Fibroblast of peridontal ligament (primary cell): ENCODE results near the gene PLXNA3.
"Not testable (repeated sequence)": the region's sequence is repeated elsewhere in the genome, so short reads cannot be mapped to it uniquely, and the experiment has no call there.

Experiments
- DNase-seq: peaks from one replicate; pipeline ENCODE4 v3.0.0-alpha.2; 2010; ENCODE audit errors: extremely low read depth

The PLXNA3 gene

DNA sequence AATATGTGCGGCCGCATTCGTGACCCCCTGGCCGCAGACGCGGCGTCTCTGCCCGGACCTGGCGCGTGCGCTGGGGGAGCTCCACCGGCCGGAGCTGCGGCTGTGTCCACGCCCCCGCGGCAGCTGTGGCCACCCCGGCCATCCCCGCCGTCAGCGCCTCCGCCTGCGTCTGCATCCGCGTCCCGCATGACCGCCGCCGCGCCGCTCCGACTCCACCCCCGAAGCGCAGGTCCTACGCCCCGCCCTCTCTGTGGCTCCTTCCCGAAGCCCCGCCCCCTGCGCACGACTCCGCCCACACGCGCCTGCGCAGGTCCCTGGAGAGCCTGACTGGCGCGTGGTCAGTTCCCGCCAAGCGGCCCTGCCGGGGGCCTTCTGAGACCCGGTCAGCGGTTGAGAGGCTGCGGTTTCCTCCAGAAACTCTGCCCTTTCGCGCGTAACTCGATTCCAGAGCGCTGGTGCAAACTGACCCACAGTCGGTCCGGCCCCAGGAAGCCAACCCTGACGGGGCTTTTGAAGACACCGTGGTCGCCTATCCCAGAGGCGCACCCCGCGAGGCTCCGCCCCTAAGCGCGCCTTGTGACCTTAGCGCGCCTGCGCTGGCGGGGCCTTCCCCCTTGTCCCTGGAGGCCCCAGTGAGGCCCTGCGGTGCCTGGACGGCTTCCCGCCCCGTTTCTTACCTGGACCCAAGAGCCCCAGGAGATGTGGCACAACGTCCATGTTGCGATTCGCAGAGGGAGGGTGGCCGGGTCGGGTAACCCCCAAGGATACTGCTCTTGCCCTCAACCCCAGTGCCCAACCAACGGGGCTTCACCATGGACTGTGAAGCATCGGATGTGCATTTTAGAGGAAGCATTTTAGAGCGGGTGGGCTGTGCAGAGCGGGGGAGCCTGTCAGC lies 20.9 kb downstream of the PLXNA3 start, which contains the start of gene LAGE3:
TSS of gene LAGE3 (minus strand) at position 554 of the 895 bp plus-strand sequence. CDS start at position 188, 366 bp downstream.
- DNase-seq, result peak; percentile 78

DNA sequence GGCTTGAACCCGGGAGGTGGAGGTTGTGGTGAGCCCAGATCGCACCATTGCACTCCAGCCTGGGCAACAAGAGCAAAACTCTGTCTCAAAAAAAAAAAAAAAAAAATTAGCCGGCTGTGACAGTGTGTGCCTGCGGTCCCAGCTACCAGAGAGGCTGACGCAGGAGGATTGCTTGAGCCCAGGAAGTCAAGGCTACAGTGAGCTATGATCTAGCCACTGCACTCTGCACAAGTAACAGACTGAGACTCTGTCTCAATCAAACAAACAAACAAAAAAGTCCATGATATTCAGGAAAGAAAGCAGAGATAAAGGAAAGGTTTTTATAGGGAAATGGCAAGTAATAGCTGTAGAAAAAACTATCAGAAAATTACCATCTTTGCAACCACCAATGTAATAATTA lies 23.1 kb downstream of the PLXNA3 start:
- no peak for DNase-seq

- DNase-seq, result no peak
Observed at GRCh38 chrX:154481911-154482601, 24.0 kb downstream of the PLXNA3 start.

GRCh38 chrX:154482786-154483185 lies 24.7 kb downstream of the PLXNA3 start:
- no peak for DNase-seq

- DNase-seq, result no peak
Observed at GRCh38 chrX:154483325-154483724, 25.2 kb downstream of the PLXNA3 start.

GRCh38 chrX:154484255-154485149 lies 26.4 kb downstream of the PLXNA3 start:
- no peak for DNase-seq

- DNase-seq, result no peak
Observed at GRCh38 chrX:154485150-154486051, 27.3 kb downstream of the PLXNA3 start.

- no peak for DNase-seq
Observed at GRCh38 chrX:154486052-154486395, 27.9 kb downstream of the PLXNA3 start.

DNA sequence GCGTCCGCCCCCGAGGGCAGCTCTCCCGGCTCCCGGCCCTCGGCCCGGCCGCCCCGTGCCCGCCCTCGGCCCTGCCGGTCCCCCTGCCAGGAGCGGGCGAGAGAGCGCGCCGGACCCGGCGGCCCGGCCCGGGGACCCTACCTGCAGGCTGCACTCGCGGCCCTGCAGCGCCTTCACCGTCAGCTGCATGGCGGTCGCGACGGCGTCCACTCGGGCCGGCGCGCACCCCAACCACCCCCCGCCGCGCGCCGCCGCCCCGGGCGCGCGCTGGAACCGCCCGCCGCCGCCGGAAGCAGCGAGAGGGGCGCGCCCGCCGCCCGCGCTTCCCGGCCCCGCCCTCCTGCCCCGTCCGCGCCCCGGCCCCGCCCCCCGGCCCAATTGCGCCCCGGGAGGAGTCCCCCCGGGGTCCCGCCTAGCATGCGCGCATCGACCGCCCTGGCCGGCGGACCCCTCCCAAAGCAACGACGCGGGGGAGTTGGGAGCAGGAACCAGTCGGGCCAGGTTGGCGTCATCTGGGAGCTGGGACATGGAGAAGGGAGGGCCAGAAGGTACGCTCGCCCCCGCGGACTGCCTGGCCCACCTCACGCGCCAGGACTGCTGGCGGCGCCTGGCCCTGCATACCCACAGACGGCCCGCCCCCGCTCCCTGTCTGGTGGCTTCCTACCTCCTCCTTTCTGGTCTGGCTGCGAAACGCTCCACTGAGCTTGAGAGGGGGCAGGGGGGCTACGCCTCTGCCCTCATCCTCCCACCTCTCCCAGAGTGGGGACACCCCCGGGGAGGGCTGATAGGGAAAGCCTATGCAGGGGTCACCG lies 28.5 kb downstream of the PLXNA3 start, which contains the start of gene UBL4A:
TSS of gene UBL4A (minus strand) at position 220 of the 812 bp plus-strand sequence. CDS start at position 189, 31 bp downstream.
- no peak for DNase-seq

DNA sequence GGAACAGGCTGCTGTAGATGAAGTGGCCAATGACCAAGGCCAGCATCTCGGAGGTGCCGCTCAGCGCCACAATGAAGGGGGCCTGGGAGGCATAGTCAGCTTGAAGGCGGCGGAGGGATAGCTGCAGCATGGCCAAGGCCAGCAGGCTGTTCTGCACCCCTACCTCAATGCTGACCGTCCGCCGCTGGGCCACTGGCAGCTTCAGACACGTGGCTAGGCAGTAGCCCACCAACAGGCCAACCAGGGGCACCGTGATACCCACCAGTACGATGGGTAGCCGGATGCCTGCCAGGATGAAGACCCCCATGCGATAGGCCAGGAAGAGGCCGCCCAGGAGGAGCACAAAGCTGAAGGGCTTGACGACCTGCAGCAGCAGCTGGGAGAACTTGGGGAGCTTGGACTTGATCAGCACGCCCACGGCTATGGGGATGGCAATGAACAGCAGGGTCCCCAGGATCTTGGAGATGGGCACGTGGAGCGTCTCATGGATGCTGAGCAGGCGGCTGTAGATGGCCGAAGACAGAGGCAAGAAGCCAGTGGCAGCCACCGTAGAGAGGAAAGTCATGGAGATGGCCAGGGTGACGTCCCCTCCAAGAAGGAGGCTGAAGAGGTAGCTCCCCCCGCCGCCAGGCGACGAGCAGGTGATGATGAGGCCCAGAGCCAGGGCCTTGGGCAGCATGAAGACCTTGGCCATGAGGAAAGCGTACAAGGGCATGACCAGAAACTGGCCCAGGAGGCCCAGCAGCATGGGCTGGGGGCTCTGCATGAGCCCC lies 29.6 kb downstream of the PLXNA3 start:
- DNase-seq, result no peak

DNA sequence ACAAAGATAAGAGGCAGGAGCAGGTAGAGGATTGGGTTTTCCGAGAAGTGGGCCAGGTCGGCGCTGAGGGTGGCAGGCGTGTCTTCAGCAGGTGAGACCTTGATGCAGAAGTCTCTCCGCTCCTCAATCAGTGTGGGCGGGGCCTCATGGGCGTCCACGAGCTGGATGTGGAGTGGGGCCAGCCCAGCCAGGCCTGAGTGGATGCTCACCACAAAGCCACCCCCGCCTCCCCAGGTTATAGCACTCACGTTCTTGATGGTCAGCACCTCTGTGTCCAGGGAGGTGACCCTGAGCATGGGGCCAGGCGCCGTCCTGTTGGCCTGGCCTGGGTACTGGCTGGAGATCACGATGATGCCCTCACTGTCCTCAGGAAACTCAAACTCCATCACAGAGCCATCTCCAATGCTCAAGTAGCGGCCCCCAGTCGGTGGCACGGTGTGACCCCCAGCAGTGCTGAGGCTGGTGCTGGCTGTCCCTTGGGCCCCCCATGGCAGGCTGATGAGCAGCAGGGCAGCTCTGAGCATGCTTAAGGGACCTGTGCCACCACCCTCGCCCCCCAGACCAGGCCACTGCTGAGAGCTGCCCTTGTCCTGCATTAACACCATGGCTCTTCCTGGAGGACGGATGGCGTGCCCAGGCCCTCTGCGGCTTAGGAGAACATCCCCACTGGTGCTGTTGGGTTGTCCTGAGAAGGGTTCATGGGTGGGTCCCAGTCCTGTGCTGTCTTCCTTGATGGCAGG lies 30.4 kb downstream of the PLXNA3 start:
- DNase-seq, result no peak

- DNase-seq, result no peak
Observed at GRCh38 chrX:154489182-154489581, 31.1 kb downstream of the PLXNA3 start.

DNA sequence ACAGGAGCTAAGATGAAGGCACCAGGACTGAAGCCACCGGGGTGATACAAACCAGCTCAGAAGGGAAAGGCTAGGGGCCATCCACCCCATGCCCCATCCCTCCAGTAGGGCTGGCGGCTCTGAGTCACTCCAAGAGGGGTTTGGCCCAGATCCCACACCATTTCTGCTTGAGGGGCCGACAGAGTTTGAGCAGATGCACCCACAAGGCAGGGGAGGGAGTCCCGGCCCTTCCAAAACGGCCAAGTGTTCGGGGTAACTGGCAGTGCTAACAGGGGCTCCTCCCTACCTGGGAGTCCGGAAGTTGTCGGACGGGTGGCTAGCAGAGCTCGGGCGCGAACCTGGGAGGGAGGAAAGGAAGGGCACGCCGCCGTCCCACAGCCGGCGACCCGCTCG lies 31.9 kb downstream of the PLXNA3 start:
- peak; percentile 53 for DNase-seq

- peak; percentile 88 for DNase-seq
Observed at GRCh38 chrX:154490414-154491083, 32.5 kb downstream of the PLXNA3 start, which contains the start of gene SLC10A3. Gene SLC10A3, minus strand, starts transcription at chrX:154490629. Its CDS starts 1,689 bp downstream, at chrX:154488940.

DNA sequence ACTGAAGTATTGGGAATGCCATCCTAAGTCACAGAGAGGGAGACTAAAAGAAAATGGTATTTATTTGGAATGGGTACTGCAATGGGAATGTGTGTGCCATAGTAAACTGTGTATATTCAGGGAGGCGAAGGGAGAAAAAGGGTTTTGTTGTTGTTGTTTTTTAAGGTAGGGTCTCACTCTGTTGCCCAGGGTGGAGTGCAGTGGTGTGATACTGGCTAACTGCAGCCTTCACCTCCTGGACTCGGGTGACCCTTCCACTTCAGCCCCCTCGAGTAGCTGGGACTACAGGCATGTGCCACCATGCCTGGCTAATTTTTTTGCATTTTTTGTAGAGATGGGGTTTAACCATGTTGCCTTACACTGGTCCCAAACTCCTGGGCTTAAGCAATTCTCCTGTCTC lies 36.6 kb downstream of the PLXNA3 start:
- no peak for DNase-seq

DNA sequence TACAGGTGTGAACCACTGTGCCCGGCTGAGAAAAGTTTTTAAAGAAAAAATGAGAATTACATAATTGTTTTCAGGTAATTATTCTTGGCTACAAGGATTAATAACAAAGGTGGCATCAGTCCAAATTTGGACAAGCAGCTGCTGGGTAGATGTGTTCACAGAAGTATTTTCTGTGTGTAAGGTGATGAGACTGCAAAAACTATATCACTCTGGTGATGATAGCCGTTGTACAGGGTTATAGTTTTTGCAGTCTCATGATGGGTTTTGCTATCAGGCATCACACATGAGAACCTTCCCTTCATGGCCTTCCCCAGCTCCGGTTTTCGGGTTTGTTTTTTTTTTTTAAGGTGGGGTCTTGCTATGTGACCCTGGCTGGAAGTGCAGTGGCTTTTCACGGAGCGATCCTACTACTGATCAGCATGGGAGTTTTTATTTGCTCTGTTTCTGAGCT lies 37.4 kb downstream of the PLXNA3 start:
- DNase-seq, result no peak

DNA sequence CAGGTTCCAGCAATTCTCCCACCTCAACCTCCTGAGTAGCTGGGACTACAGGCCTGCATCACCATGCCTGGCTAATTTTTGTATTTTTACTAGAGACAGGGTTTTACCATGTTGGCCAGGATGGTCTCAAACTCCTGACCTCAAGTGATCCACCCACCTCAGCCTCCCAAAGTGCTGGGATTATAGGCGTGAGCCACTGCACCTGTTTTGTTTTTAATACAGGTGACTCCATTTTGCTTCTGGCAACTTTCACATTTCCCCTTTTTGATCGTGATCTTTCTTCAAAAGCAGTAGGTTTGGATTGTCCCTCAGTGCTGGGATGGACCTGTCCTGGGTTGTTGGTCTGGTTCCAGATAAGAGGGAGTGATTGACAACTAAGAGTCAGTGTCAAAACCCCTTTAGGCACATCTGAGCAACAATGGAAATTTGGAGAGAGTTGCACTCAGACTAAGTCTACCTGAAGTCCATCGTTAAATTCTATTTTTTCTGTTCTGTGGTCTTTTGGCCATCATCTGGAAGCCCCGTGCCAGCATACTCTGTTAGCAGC lies 38.6 kb downstream of the PLXNA3 start:
- DNase-seq, result not testable (repeated sequence)
